Peyer's patch (tissue), 4 donors: ENCODE results near the gene CIPC.

ENCODE experiments used
- POLR2A ChIP-seq, 2 donors: fragments of 450-650 bp; IDR thresholded peaks; one replicate each; pipeline ENCODE4 v1.5.1; 2017; ENCODE audit warnings: antibody characterized with exemption in 2 of 2, mild to moderate bottlenecking in 2 of 2, moderate library complexity in 2 of 2
- TF ChIP-seq, protein P1 (sequence below), 6 experiments: fragments of 450-650 bp in 4 of 6; fragments of 200-600 bp in 2 of 6; sonication (generic) in 1 of 6; IDR thresholded peaks; one replicate each; pipeline ENCODE4 v1.5.1; 2017 to 2019; ENCODE audit warnings: antibody characterized with exemption in 6 of 6, mild to moderate bottlenecking in 3 of 6, moderate library complexity in 1 of 6

DNA sequence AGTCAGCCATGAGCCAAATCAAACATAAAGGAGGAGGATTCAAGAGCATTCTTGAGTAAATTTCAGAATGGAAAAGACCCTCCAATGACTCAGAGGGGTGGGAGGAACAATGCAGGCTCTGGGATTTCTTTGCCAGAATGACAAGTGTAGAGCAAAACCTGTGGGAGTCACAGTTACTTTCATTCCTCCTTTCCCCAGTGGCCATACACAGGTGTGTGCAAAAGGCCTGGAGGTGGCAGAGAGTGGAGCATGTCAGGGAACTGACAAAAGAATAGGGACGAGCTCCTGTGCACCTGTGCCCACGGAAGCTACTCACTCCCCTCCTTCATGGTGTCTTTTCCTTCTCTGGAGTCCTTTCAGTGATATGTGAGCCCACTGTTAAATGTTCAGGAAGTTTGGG lies 9.4 kb upstream of the CIPC start:
- TF ChIP-seq, protein P1, sequence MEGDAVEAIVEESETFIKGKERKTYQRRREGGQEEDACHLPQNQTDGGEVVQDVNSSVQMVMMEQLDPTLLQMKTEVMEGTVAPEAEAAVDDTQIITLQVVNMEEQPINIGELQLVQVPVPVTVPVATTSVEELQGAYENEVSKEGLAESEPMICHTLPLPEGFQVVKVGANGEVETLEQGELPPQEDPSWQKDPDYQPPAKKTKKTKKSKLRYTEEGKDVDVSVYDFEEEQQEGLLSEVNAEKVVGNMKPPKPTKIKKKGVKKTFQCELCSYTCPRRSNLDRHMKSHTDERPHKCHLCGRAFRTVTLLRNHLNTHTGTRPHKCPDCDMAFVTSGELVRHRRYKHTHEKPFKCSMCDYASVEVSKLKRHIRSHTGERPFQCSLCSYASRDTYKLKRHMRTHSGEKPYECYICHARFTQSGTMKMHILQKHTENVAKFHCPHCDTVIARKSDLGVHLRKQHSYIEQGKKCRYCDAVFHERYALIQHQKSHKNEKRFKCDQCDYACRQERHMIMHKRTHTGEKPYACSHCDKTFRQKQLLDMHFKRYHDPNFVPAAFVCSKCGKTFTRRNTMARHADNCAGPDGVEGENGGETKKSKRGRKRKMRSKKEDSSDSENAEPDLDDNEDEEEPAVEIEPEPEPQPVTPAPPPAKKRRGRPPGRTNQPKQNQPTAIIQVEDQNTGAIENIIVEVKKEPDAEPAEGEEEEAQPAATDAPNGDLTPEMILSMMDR (IDR thresholded peaks at IDR 0.05): no peak
- no peak for TF ChIP-seq POLR2A (IDR thresholded peaks at IDR 0.05)
